Stimulated activated CD8-positive, alpha-beta memory T cell treated with anti-CD3 and anti-CD28 coated beads, Interleukin-7, amount 100 ng/mL, for 48 hours (primary cell): Measurements from ENCODE around the gene PCNX1.
A peak's percentile ranks its signal among the peaks of the same experiment; 100 is the strongest.
"Not testable (repeated sequence)": the region's sequence is repeated elsewhere in the genome, so short reads cannot be mapped to it uniquely, and the experiment has no call there.

ENCODE experiments used
- DNase-seq, 2 donors: peaks; one replicate each; pipeline ENCODE4 v3.0.0-alpha.2; 2020; ENCODE audit warnings: low read depth in 1 of 2; ENCODE audit errors: extremely low read depth in 1 of 2

Gene PCNX1

GRCh38 chr14:71117839-71118743, 210.8 kb downstream of the PCNX1 start:
- no peak for DNase-seq

DNA sequence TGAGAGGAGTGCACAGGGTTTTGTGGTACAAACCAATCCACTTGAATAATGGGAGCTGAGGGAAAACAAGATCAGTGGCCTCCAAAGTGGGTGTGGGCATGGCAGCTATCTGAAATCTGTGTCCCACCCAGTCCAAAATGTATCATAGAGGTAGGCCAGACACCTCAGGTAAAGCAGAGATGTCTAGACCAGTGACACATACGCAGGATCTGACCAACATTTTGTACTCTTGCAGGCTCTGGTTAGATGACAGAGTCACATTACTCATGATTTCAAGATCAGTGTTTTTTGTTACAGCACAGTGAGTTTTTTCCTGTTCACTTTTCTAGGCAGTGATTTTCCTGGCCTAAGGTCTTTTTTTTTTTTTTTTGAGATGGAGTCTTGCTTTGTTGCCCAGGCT, 211.8 kb downstream of the PCNX1 start:
- peak in 1 of 2 donors; percentile 42 for DNase-seq

GRCh38 chr14:71119832-71120231, 212.6 kb downstream of the PCNX1 start:
- no peak for DNase-seq

- DNase-seq, result no peak
Observed at GRCh38 chr14:71121001-71121400, 213.7 kb downstream of the PCNX1 start.

DNA sequence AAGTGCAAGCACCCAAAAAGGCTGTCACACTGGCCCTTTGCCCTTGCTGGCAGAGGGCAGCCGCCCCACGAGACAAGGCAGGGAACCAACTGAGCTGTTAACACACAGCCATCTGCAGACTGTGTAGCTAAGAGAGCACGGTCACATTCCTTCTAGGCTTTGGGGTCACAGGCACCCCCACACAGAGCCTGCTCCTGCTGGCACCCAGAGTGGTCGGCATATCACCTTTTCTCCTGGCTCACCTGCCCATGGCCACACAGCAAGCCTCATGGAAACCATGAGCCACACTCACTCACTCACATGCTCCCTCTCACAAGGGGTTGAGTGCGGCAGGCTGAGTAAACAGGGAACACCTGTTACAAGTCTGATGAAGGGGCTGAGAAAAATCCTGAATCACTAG, 214.5 kb downstream of the PCNX1 start:
- DNase-seq, result no peak

GRCh38 chr14:71122866-71123565, 215.8 kb downstream of the PCNX1 start:
- DNase-seq, result no peak

DNA sequence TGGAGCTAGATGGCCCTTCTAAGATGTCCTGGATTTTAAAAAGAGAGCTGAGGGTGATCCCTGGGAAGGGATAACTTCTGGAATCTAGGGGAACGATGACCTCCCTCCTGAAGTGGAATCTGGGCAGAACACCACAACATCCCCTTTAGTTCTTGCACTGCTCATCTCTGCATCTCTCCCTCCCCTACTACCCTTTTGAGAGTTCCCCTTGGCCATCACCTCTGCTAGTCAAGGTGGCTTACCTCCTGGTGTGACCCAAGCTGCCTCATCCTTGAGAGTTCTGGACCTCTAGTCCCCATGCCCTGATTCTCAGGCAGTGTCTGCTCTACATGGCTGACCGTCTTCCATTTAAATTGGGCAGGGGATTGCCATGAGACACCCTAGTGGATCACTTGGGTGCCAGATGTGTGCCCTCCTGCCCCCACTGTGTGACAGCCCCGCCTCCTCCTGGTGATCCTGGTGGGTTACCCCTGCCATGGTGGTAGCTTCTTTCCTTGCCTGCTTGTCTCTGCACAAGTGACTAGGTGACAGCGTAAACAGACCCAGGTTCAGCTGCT, 216.4 kb downstream of the PCNX1 start:
- no peak for DNase-seq

- DNase-seq, result not testable (repeated sequence)
Observed at GRCh38 chr14:71129716-71130490, 222.6 kb downstream of the PCNX1 start.

DNA sequence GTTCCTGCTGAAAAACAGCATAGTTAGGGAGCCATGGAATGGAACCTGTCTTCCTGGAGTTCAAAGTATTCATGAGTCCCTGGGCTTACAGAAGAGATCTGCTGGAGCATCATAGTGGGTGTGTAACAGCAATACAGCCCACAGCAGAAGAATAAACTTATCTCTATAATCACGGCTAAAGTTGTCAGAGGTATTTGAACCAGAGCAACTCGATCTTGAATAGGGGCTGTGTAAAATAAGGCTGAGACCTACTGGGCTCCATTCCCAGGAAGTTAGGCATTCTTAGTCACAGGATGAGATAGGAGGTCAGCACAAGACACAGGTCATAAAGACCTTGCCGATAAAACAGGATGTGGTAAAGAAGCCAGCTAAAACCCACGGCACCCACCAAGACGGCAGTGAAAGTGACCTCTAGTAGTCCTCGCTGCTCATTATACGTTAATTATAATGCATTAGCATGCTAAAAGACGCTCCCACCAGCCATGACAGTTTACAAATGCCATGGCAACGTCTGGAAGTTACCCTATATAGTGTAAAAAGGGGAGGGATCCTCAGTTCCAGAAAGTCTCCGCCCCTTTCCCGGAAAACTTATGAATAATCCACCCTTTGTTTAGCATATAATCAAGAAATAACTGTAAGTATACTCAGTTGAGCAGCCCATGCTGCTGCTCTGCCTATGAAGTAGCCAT, 223.4 kb downstream of the PCNX1 start:
- peak in 1 of 2 donors; percentile 11 for DNase-seq

DNA sequence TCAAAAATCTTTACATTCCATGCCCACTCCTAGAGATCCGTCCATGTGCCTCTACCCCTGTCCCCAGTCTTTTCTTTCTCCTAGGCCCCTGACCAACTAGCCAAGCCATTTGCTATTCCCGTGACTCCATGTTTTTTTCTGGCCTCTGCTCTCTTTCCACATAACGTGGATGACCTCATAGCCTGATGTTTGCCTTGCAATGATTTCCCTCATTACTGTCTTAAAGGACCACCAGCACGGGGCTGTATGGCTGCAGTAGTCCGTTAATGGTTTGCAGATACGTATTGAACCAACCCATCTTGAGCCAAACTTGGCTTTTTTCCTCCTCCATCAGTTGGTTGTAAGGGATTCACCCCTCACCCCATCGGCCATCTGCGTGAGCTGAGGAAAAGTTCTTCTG, 226.0 kb downstream of the PCNX1 start:
- DNase-seq, result no peak

DNA sequence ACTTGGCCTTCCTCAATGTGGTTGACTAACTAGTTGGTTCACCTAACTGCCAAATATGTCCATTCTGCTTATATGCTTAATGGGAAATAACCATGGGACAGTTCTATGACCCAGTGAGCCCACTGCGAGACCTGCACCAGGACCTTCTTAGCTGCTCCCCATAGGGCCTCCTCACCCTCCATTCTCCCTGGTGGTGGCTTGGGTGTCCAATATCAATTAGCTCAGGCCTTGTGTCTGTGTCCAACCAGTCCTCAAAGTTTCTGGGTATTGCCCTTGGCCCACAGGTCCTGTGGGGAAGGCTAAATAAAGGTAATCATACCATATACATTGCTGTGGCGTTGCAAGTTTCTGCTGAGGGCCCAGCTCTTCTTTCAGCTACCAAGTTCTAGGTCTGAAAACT, 228.2 kb downstream of the PCNX1 start:
- no peak for DNase-seq

GRCh38 chr14:71135911-71136310, 228.7 kb downstream of the PCNX1 start:
- no peak for DNase-seq

GRCh38 chr14:71136386-71137060, 229.3 kb downstream of the PCNX1 start:
- no peak for DNase-seq

GRCh38 chr14:71137536-71138447, 230.5 kb downstream of the PCNX1 start:
- no peak for DNase-seq

GRCh38 chr14:71138448-71139293, 231.4 kb downstream of the PCNX1 start:
- DNase-seq, result peak in 1 of 2 donors; percentile 21

DNA sequence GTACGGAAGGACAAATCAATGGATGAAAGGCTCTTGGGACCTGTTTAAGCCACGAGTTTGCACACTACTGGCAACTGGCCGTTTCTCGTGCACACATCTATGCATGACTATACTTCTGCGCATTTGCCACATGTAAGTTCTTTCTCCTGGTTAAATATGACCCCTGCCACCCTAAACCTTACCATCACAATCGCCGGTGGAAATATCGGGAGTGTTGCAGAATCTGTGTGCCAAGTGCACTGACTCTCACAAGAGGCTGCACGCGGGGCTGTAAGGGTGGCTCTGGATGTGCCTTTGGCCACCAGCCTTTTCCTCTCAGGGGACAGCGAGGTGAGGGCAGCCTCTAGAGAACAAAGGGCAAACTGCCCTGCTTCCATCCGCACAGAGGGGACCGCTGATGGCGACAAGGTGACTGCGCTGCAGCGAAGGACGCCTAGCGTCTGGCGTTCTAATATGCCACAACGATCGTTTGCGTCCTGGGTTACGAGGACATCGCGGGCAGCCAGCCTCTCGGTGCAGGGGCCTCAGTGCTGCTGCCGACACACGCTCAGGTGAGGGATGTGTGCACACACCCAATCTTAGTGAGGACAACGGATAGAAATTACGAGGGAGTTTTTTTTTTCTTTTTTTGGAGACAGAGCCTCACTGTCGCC, 232.2 kb downstream of the PCNX1 start:
- DNase-seq, result no peak

DNA sequence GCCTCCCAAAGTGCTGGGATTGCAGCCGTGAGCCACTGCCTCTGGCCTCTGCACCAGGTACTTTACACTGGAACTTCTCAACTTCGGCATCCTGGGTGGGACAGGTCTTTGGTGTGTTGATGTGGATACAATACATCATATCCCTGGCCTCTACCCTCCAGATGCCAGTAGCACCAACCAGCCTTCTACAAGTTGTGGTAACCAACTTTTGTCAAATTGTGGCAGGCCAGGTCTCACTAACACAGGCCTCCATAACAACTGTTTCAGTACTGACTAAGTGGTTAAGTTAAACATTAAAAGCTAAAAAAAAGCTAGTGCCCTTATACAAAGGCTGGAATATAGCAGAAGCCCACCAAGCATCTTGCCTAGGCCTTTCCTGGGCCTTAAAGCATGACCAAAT, 232.9 kb downstream of the PCNX1 start:
- no peak for DNase-seq
